ENCODE results near the gene TPH2. TPM values are rescaled to one million over a fixed set of nuclear protein-coding genes. Genes with fewer than 3 reads are reported as not detected.

The TPH2 gene
- total and polyA plus RNA-seq, 2 of the 4 experiments (the other 2 are of a cell fraction): not detected

DNA sequence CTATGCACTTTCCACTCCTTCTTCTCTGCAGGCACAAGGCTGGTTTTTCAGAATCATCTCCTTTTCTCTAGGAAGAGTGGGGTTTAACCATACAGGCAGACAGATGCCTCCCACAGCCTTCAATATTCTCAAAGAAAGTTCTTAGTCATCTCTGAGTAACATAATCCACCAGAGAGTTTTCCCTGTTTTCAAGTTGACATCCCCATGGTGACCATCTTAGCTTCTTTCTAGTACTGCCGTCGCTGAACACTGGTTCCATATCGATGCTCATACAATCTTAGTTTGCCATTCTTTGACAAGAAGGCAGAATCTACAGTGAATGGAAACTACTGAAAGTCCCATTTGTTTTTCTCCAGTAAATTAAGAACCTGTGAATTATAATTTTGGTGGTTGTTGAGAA lies 28.6 kb downstream of the TPH2 start:
- intact Hi-C loops (cut with micrococcal nuclease): no loop called here
- Histone ChIP-seq H3K18ac (ENCODE audit: low read depth, low read length) (no peak overlapping the region; the same call in 1 of the 2 replicates), H4K91ac (ENCODE audit: insufficient read depth, low read depth, low read length) (no peak overlapping the region), H3K36me3 (ENCODE audit: control insufficient read depth, insufficient read depth, low read length) (no peaks in the 10 kb centered on the region), H2AFZ (replicated peaks; ENCODE audit: low read length, poor library complexity) (no peak overlapping the region), H3K9me1 (ENCODE audit: insufficient read depth, low read length) (no peaks in the 10 kb centered on the region), H3K27ac (ENCODE audit: insufficient read depth, low read length) (no peak overlapping the region), H3K4me3 (ENCODE audit: insufficient read depth, low read depth, low read length) (no peak overlapping the region), H3K4ac (ENCODE audit: low read depth, low read length) (no peak overlapping the region), H4K8ac (ENCODE audit: low read depth in 2 of 2, low read length in 2 of 2) (no peak overlapping the region), H2AK5ac (ENCODE audit: low read depth, low read length) (no peak overlapping the region), H2BK20ac (ENCODE audit: low read depth, low read length) (no peak overlapping the region), H2BK5ac (ENCODE audit: low read depth, low read length, poor library complexity, severe bottlenecking) (no peak overlapping the region), H2BK15ac (ENCODE audit: low read depth, low read length) (no peak overlapping the region), H4K20me1 (ENCODE audit: insufficient read depth, low read length) (no peaks in the 10 kb centered on the region), H3K9ac (ENCODE audit: low read depth, low read length) (no peak overlapping the region), H3K79me1 (ENCODE audit: low read depth in 1 of 2, low read length in 2 of 2) (no peaks in the 10 kb centered on the region), H4K5ac (ENCODE audit: low read depth, low read length) (no peak overlapping the region), H2AK9ac (replicated peaks; ENCODE audit: low read depth, low read length, poor library complexity) (no peak overlapping the region), H3K4me2 (ENCODE audit: low read depth, low read length) (no peak overlapping the region), H3K56ac (ENCODE audit: extremely low read depth, insufficient read depth, low read length) (no peak overlapping the region), H2BK120ac (ENCODE audit: low read depth, low read length) (no peak overlapping the region), H3K23ac (ENCODE audit: low read depth, low read length) (no peak overlapping the region), H3K4me1 (ENCODE audit: control insufficient read depth, insufficient read depth, low read length) (no peaks in the 10 kb centered on the region; the same call in 1 of the 2 replicates), H3K14ac (replicated peaks; ENCODE audit: low read depth, low read length) (no peak overlapping the region), H3K27me3 (ENCODE audit: control insufficient read depth, insufficient read depth, low read length) (peaks cover 8% of the 10 kb centered on the region; the same call in 1 of the 2 replicates), H3K9me3 (ENCODE audit: control insufficient read depth, insufficient read depth, low read length) (no peaks in the 10 kb centered on the region)
- BruUV-seq (replicated peaks): no TSS peak
- ChIA-PET POLR2A (ENCODE audit: unreplicated experiment) (interaction anchor here (0.5 kb wide), 2 partner anchors 19 to 121 kb away, joined by 3 to 6 read pairs; no protein-coding TSS in a partner anchor), CTCF (no interaction called here)
- TF ChIP-seq RFX5 (IDR thresholded peaks at IDR 0.05; ENCODE audit: low read depth, low read length): no peak
- TF ChIP-seq POLR2A (IDR thresholded peaks at IDR 0.05; ENCODE audit: low read depth, low read length): no peak
- no peak for TF ChIP-seq NFE2L2 (IDR thresholded peaks at IDR 0.05; ENCODE audit: low read depth, low read length)
- no peak for TF ChIP-seq CHD1 (IDR thresholded peaks at IDR 0.05; ENCODE audit: low read depth, low read length)
- TF ChIP-seq RAD21 (IDR thresholded peaks at IDR 0.05; ENCODE audit: low read length): no peak
- no peak for TF ChIP-seq MAZ (IDR thresholded peaks at IDR 0.05; ENCODE audit: borderline replicate concordance, low read depth, low read length)
- TF ChIP-seq FOS (IDR thresholded peaks at IDR 0.05; ENCODE audit: low read depth, low read length): no peak
- TF ChIP-seq, protein P1, sequence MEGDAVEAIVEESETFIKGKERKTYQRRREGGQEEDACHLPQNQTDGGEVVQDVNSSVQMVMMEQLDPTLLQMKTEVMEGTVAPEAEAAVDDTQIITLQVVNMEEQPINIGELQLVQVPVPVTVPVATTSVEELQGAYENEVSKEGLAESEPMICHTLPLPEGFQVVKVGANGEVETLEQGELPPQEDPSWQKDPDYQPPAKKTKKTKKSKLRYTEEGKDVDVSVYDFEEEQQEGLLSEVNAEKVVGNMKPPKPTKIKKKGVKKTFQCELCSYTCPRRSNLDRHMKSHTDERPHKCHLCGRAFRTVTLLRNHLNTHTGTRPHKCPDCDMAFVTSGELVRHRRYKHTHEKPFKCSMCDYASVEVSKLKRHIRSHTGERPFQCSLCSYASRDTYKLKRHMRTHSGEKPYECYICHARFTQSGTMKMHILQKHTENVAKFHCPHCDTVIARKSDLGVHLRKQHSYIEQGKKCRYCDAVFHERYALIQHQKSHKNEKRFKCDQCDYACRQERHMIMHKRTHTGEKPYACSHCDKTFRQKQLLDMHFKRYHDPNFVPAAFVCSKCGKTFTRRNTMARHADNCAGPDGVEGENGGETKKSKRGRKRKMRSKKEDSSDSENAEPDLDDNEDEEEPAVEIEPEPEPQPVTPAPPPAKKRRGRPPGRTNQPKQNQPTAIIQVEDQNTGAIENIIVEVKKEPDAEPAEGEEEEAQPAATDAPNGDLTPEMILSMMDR (conservative IDR thresholded peaks at IDR 0.05; ENCODE audit: low read depth, low read length): no peak
- TF ChIP-seq MXI1 (IDR thresholded peaks at IDR 0.05; ENCODE audit: borderline replicate concordance, low read depth, low read length): no peak
- no peak for TF ChIP-seq MAFK (IDR thresholded peaks at IDR 0.05; ENCODE audit: low read depth, low read length)
- TF ChIP-seq, protein P2, sequence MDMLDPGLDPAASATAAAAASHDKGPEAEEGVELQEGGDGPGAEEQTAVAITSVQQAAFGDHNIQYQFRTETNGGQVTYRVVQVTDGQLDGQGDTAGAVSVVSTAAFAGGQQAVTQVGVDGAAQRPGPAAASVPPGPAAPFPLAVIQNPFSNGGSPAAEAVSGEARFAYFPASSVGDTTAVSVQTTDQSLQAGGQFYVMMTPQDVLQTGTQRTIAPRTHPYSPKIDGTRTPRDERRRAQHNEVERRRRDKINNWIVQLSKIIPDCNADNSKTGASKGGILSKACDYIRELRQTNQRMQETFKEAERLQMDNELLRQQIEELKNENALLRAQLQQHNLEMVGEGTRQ (IDR thresholded peaks at IDR 0.05; ENCODE audit: low read depth, low read length): no peak
- no peak for TF ChIP-seq RCOR1 (IDR thresholded peaks at IDR 0.05; ENCODE audit: insufficient replicate concordance, low read length)
- TF ChIP-seq BHLHE40 (IDR thresholded peaks at IDR 0.05; ENCODE audit: low read depth, low read length): no peak
- WGBS, 2 experiments (ENCODE audit: extremely low coverage in 2 of 2, insufficient read length in 1 of 2): no CpG with 5 or more reads among the region's 3 CpGs
- dilution Hi-C loops (cut with HindIII; ENCODE audit: low sequenced_read_pairs, unreplicated experiment): no loop called here
- ATAC-seq (ENCODE audit: low read depth): peak; percentile 42
- DNase-seq: peak; percentile 37
- in situ Hi-C loops (cut with MboI; ENCODE audit: low sequenced_read_pairs): no loop called here
